GM06990 (cell line): ENCODE measurements around the gene STMN1.
A peak's percentile ranks its signal among the peaks of the same experiment; 100 is the strongest.

Experiments
- DNase-seq: peaks from one replicate; pipeline ENCODE4 v3.0.0-alpha.2; 2011; ENCODE audit not compliant: insufficient read length; ENCODE audit errors: extremely low read depth
- H3K27me3 ChIP-seq: replicated peaks from 2 replicates; pipeline ENCODE4 v1.6.0; 2011; ENCODE audit warnings: low read length; ENCODE audit not compliant: control insufficient read depth, insufficient read depth
- H3K36me3 ChIP-seq: 2 replicates; pipeline ENCODE4 v1.5.1; 2011; ENCODE audit warnings: low read length; ENCODE audit not compliant: control insufficient read depth, insufficient read depth
- H3K4me3 ChIP-seq: replicated peaks from 2 replicates; pipeline ENCODE4 v1.5.1; 2011; ENCODE audit warnings: low read depth, mild to moderate bottlenecking, control low read depth, low read length
- CTCF ChIP-seq: IDR thresholded peaks from 2 replicates; pipeline ENCODE4 v1.5.1; 2011; ENCODE audit warnings: low read length, control low read depth, mild to moderate bottlenecking, inconsistent platforms; ENCODE audit not compliant: insufficient read depth, poor library complexity, severe bottlenecking

Gene STMN1

GRCh38 chr1:25874635-25875153, 31.5 kb downstream of the STMN1 start:
- DNase-seq, result no peak
- no peak for TF ChIP-seq CTCF
- H3K4me3 ChIP-seq, result peak overlapping the region; percentile 72

GRCh38 chr1:25874209-25874608, 32.0 kb downstream of the STMN1 start:
- H3K4me3 ChIP-seq, result peak overlapping the region; percentile 72; the same call in 1 of the 2 replicates
- TF ChIP-seq CTCF, result no peak
- no peaks in the 10 kb centered on the region; the same call in 1 of the 2 replicates for H3K36me3 ChIP-seq
- DNase-seq, result no peak
- no peaks in the 10 kb centered on the region for H3K27me3 ChIP-seq

More at GRCh38 chr1:25874635-25875153, 31.5 kb downstream of the STMN1 start:
- H3K36me3 ChIP-seq, result no peaks in the 10 kb centered on the region; the same call in 1 of the 2 replicates
- H3K27me3 ChIP-seq, result no peaks in the 10 kb centered on the region; the same call in 1 of the 2 replicates

GRCh38 chr1:25873120-25873519, 33.1 kb downstream of the STMN1 start:
- DNase-seq, result no peak
- TF ChIP-seq CTCF, result no peak
- no peaks in the 10 kb centered on the region; the same call in 1 of the 2 replicates for H3K36me3 ChIP-seq

GRCh38 chr1:25872713-25873112, 33.5 kb downstream of the STMN1 start:
- Histone ChIP-seq H3K36me3 (no peaks in the 10 kb centered on the region; the same call in 1 of the 2 replicates), H3K4me3 (no peak overlapping the region), H3K27me3 (no peaks in the 10 kb centered on the region)
- no peak for TF ChIP-seq CTCF
- DNase-seq, result no peak

More at GRCh38 chr1:25873120-25873519, 33.1 kb downstream of the STMN1 start:
- Histone ChIP-seq H3K27me3 (no peaks in the 10 kb centered on the region), H3K4me3 (no peak overlapping the region)

GRCh38 chr1:25871704-25872494, 34.3 kb downstream of the STMN1 start:
- no peak for DNase-seq
- Histone ChIP-seq H3K36me3 (no peaks in the 10 kb centered on the region; the same call in 1 of the 2 replicates), H3K27me3 (no peaks in the 10 kb centered on the region), H3K4me3 (no peak overlapping the region)
- no peak for TF ChIP-seq CTCF
